Measurements from ENCODE around the gene ECM2.
A peak's percentile ranks its signal among the peaks of the same experiment; 100 is the strongest.
"Not testable (repeated sequence)": the region's sequence is repeated elsewhere in the genome, so short reads cannot be mapped to it uniquely, and the experiment has no call there.

Gene ECM2

GRCh38 chr9:92535940-92536850, at the start of gene ECM2:
Gene ECM2, minus strand, starts transcription at chr9:92535990. Its CDS starts 13,124 bp downstream, at chr9:92522866.
- peak; percentile 11 for DNase-seq

GRCh38 chr9:92576175-92576574, 40.4 kb upstream of the ECM2 start:
- no peak for DNase-seq

GRCh38 chr9:92573612-92574011, 37.8 kb upstream of the ECM2 start:
- DNase-seq: not testable (repeated sequence)

GRCh38 chr9:92571871-92572270, 36.1 kb upstream of the ECM2 start:
- DNase-seq: not testable (repeated sequence)

- DNase-seq: no peak
Observed at GRCh38 chr9:92564982-92565381, 29.2 kb upstream of the ECM2 start.

GRCh38 chr9:92564504-92564903, 28.7 kb upstream of the ECM2 start:
- no peak for DNase-seq

- no peak for DNase-seq
Observed at GRCh38 chr9:92563116-92564100, 27.6 kb upstream of the ECM2 start.

GRCh38 chr9:92562461-92562967, 26.7 kb upstream of the ECM2 start:
- no peak for DNase-seq

GRCh38 chr9:92561374-92562330, 25.9 kb upstream of the ECM2 start:
- DNase-seq: no peak

- no peak for DNase-seq
Observed at GRCh38 chr9:92558612-92559374, 23.0 kb upstream of the ECM2 start.

GRCh38 chr9:92550765-92551164, 15.0 kb upstream of the ECM2 start:
- no peak for DNase-seq

- DNase-seq: no peak
Observed at GRCh38 chr9:92547356-92547755, 11.6 kb upstream of the ECM2 start.

- no peak for DNase-seq
Observed at GRCh38 chr9:92545002-92545510, 9.3 kb upstream of the ECM2 start.

GRCh38 chr9:92543972-92544371, 8.2 kb upstream of the ECM2 start:
- DNase-seq: no peak

GRCh38 chr9:92538541-92538940, 2.8 kb upstream of the ECM2 start:
- no peak for DNase-seq

GRCh38 chr9:92534674-92535073, 1.1 kb downstream of the ECM2 start:
- no peak for DNase-seq

GRCh38 chr9:92534204-92534603, 1.6 kb downstream of the ECM2 start:
- DNase-seq: no peak

- no peak for DNase-seq
Observed at GRCh38 chr9:92530893-92531292, 4.9 kb downstream of the ECM2 start.

- no peak for DNase-seq
Observed at GRCh38 chr9:92529124-92529523, 6.7 kb downstream of the ECM2 start.

- no peak for DNase-seq
Observed at GRCh38 chr9:92528522-92528849, 7.3 kb downstream of the ECM2 start.
